Measurements from ENCODE around the gene ELMO1.
A peak's percentile ranks its signal among the peaks of the same experiment; 100 is the strongest.
"Not testable (repeated sequence)": the region's sequence is repeated elsewhere in the genome, so short reads cannot be mapped to it uniquely, and the experiment has no call there.

The ELMO1 gene

DNA sequence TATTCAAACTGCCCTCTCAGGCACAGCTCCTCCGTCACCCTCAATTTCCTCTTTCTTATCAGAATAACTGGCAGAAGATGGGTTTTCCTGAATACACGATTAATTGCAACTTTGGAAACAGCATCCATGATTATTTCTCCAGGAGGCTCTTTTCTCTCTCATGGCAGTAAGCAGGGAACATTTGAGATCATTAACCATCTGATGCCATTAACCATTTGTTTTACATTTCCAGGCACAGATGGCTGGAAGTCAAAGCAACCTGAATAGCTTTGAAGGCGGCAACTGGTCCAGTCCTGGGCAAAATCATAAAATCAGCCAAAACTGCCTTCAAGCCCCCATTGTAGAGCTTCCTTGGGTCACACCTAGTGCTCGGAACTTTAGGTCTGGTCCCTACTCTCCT lies 434.9 kb downstream of the ELMO1 start:
- DNase-seq (ENCODE audit: low read depth) = no peak

DNA sequence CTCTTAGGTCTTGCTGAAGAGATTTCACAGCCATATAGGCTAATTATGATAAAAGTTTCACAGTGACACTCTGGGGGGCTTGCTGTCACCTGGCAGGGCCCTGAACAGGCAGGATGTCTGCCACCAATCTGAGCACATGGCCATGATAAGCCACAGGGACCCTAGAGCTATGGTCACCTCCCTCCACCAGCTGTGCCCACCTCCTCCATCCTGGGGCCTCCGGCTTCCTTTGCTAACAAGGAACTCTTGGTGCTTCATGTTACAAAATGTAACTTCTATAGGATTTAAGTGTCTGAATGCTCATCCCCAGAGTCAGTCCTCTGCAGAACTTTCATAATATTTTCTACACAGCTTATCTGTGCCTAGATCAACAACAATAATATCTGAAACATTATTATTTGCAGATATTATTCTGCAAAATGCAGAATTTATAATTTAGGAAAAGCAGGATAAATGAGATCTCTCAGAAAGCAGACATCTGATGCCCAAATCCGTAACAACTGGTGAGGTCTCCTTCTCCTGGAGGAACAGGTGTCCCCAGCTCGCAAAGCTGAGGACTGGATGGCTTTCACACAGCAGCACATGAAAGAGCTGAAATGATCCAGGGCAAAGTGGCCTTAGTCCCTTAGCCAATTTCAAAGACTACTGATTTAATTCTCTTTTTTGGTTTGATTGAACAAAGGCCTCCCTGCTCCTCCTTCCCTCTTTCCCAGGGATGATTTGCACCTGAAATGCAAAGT lies 437.3 kb downstream of the ELMO1 start:
- no peak for DNase-seq (ENCODE audit: low read depth)

- no peak for DNase-seq (ENCODE audit: low read depth)
Measured at GRCh38 chr7:37009125-37009675, 439.5 kb downstream of the ELMO1 start.

DNA sequence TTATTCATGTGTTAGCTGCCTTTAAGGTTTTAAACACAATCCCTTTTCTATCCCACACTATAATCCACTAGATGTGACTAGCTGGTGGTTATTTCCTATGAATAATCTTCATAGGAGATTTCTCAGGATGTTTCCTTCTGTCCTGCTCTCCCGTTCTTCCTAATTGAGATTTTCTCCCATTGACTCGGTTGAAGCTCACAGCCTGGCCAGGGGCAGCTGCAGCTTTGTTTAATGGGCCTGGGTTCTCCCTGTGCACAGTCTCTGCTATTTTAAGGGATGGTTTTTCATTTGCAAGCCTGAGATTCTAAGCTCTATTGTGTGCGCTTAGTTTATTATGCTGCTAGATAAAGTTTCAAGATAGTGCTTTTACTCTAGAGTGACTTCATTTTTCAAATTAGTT lies 441.0 kb downstream of the ELMO1 start:
- DNase-seq (ENCODE audit: low read depth) = no peak

- DNase-seq (ENCODE audit: low read depth) = no peak
Measured at GRCh38 chr7:37007268-37007667, 441.4 kb downstream of the ELMO1 start.

- no peak for DNase-seq (ENCODE audit: low read depth)
Measured at GRCh38 chr7:37006764-37007163, 441.9 kb downstream of the ELMO1 start.

DNA sequence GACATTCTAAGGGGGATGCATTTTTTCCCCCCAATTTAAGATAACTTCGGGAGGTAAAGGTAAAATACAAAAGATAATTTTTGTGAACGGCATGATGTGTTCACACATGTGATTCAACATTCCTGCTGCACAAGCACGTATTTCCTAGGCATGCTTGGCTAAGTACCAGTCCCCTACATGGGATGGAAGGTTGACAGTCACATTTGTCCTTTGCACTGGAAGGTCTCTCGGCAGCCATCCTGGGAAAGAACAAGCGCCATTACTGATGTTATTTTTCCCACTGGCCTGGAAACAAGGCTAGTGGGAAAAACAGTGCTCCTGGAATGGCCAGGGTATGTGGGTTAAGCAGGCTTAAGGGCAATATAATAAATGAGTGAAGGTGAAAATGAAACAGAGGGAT lies 448.2 kb downstream of the ELMO1 start:
- no peak for DNase-seq (ENCODE audit: low read depth)

GRCh38 chr7:36999626-37000485 lies 448.8 kb downstream of the ELMO1 start:
- DNase-seq (ENCODE audit: low read depth) = no peak

DNA sequence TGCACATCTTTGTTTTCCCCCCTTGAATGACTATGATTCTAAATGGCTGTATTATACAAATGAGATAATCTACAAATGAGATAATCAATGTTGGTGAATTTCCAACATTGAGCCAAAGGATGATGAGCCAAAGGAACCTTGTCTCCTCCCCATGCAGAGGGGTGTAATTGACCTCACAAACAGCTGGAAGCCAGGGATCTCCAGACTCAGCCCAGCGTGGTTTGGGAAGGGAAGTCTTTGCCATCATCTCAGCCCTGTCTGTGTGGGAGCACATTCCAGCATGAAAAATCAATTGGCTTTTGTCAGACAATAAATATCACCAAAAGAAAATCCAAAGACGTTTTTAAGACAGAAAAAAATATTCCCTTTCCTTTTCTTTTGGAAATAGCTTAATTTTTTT lies 452.9 kb downstream of the ELMO1 start:
- DNase-seq (ENCODE audit: low read depth) = no peak

DNA sequence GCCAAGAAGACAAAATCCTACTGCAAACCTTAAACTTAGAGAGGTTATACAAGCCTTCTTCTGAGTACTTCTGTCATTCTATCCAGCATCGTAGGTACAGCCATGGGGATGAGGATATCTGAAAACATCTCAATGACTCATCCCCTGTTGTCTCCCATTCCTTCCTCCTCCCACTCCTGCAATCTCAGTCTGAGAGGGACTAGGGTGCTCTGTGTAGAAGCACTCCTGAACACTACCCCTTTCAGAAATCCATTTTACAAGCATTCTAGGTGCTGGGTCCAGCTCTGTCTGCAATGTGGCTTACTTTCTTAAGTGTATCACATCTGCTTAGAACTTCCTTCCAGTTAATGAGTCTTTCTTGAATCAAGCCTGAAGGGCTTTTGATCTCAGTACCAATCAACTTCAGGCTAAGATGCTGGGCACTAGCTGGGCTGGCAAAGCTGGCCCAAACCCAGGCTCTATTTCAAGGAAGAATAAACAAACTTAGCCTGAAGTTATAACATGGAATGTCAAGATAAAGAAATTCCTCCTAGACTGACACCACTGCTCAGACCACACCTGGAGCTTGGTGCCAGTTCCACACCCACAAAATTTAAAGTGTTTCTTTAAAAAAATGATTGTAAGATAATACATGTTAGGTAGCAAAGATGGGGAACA lies 454.1 kb downstream of the ELMO1 start:
- DNase-seq (ENCODE audit: low read depth) = no peak

- DNase-seq (ENCODE audit: low read depth) = peak; percentile 46
Measured at GRCh38 chr7:36986948-36987724, 461.5 kb downstream of the ELMO1 start.

DNA sequence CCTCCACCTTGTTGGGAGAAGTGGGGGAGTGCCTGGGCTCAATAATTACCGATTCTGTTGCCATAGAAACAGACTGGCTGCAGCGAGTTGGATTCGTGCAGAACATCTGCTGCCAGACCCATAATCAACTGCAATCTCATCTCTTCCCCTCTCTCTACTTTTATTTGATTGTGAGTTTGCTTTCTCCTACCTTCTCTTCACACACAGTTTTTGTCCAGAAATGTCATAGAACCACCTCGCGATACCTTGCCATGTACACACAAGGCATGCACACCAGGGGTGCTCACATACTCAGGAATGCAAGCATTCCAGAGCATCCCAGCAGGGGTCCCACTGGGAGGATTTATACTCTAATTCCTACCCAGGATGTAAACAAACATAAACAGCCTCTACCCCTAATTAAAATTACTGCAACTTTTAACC lies 462.1 kb downstream of the ELMO1 start:
- DNase-seq (ENCODE audit: low read depth) = no peak

DNA sequence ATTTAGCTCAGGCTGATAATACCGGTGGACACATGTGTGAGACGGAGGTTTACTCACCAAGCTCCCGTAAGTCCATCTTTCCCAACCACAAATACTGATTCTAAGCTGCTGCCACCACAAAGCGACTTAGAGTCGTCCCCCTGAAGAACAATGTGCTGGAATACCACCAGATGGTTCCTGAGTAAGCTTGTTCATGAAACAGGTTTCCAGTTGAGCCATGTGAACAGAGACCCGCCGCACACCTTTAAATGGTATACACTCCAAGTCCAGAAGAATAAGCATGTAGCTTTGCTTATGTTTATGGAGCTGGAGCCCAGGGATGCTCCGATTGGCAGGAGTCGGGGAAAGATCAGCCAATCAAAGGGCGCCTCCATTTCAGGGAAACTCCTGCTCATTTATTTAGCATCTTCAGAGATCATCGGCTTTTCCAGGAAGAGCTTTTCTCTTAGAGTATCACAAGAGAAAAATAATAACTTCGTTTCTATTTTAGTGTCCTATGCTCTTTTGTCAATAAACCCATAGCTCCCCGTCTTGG lies 462.7 kb downstream of the ELMO1 start:
- no peak for DNase-seq (ENCODE audit: low read depth)

DNA sequence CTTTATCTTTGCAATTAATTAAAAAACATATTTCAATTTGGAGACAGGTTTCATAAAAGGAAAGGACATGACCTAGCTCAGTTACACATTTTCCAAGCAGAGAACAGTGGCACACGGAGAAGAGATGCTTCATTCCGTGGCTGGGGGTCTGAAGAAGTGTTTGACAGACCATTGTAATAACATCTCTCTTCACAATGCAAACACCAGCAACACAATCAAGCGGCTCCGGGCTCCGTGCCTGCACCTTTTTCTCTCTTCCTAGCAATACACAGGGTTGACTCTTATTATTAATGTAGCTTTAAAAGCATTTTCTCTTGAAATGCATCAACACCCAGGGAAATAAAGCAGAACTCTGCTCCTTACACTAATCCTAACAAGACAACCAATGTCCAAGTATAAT lies 463.3 kb downstream of the ELMO1 start:
- DNase-seq (ENCODE audit: low read depth) = no peak

GRCh38 chr7:36984710-36985312 lies 463.9 kb downstream of the ELMO1 start:
- no peak for DNase-seq (ENCODE audit: low read depth)

DNA sequence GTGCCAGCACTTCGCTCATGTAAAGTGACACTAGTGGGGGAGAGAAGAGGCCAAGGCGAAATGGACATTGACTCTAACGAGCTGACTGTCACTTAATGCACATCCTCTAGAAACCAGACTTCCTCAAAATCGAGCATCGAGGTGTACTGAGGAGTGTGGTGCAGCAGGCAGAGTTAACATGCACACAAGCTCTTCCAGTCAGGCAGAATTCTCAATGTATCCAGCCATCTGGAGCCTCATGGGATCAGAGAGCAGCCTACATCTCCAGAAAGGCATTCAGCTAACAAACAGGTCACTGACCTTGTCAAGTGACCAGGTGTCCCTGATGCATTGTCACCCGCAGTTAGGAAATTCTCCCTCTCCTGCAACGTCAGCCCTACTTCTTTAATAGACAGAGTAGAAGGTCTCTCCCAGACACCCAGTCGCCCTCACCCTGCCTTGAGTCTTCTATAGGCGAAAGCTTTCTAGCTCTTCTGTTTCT lies 464.6 kb downstream of the ELMO1 start:
- no peak for DNase-seq (ENCODE audit: low read depth)

GRCh38 chr7:36982766-36983165 lies 465.9 kb downstream of the ELMO1 start:
- no peak for DNase-seq (ENCODE audit: low read depth)

DNA sequence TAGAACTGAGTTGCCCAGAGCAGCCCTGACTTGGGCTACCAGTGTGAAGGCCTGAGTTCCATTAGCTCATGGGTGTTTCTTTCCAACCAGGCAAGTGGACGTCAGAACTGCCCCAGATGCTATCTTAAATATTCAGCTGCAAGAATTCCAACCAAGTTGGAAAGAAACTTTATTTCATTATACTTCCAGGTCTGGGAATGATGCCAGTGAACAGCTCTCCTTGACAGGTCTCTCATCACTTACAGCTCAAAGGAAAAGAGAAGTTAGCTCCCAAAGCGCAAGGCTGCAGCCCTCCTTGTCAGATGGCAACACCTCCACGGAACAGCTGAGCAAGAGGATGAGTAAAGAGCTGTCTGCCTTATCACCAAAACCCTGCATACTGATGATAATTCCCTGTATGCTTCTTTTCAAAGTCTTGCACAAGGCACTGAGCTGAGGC lies 468.8 kb downstream of the ELMO1 start:
- no peak for DNase-seq (ENCODE audit: low read depth)

- no peak for DNase-seq (ENCODE audit: low read depth)
Measured at GRCh38 chr7:36978461-36978860, 470.2 kb downstream of the ELMO1 start.

DNA sequence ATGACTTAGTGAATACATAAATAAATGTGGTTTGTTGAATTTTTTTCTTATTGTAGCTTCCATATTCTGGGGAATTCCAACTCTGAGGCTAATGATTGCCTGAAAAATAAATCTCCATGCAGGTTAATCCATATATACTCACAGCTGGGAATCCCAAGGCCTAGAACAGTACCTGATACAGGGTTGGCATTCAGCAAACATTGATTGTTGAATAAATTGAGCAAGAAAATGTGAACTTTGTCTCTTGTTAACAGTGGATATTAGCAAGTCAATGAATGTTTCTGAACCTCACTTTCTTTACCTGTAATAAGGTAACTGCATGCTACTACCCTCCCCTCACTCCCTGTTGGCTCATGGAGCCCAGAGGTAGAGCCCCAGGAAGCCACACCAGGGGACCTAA lies 470.8 kb downstream of the ELMO1 start:
- no peak for DNase-seq (ENCODE audit: low read depth)

GRCh38 chr7:36973534-36973933 lies 475.1 kb downstream of the ELMO1 start:
- not testable (repeated sequence) for DNase-seq (ENCODE audit: low read depth)
